ENCODE measurements around the gene POLQ.

- TF ChIP-seq POLR2A (IDR thresholded peaks at IDR 0.05; ENCODE audit: low read depth, low read length) = no peak
- no peak for TF ChIP-seq POLR2AphosphoS5 (IDR thresholded peaks at IDR 0.05; ENCODE audit: low read depth, low read length)
These were observed 146.0 kb downstream of the POLQ start for GRCh38 chr3:121399820-121400219.
